GM19328 (cell line): ENCODE data around the gene CPEB3.
"Not testable (repeated sequence)": the region's sequence is repeated elsewhere in the genome, so short reads cannot be mapped to it uniquely, and the experiment has no call there.

Experiments
- ATAC-seq: cut with Tn5 transposase; IDR thresholded peaks from one replicate; pipeline ENCODE4 v1.9.1; 2021; ENCODE audit warnings: mild to moderate bottlenecking, moderate library complexity; ENCODE audit not compliant: unreplicated experiment

CPEB3 gene

DNA sequence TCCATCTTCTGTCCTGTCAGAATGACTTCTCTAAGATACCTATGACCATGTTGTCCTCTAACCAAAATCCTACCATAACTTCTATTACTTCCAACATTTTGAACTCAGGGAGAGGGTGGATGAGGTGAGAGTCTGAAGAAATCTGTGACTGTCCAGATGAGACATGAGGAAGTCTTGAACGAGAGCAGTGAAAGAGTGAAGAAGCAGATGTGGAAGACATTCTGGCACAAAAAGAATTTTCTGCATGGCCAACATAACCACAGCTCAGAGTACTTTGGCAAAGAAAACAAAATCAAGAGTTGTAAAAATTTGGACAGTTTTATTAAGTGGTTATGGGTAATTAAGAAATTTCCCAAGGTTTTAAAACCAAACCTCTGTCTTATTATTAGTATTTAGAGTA, 141.6 kb downstream of the CPEB3 start:
- ATAC-seq, result no peak

GRCh38 chr10:92146781-92147180, 144.1 kb downstream of the CPEB3 start:
- no peak for ATAC-seq

DNA sequence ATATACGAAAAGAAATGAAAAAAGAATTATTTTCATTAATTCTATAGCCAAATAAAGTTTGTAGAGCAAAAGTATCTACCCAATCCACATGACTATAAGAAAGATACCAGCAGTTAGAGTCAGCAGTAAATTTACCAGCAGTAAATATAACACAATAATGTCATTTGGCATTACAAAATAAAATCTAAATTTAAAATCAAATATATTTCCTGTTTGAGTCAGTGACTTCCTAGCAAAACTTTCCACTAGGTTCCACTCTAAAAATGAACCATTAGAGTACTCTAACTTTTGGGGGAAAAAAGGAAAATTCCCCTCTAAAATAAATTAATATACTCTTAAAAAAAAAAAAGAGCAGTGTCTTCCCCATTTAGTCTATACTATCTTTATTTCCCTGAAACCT, 144.8 kb downstream of the CPEB3 start:
- ATAC-seq, result no peak

DNA sequence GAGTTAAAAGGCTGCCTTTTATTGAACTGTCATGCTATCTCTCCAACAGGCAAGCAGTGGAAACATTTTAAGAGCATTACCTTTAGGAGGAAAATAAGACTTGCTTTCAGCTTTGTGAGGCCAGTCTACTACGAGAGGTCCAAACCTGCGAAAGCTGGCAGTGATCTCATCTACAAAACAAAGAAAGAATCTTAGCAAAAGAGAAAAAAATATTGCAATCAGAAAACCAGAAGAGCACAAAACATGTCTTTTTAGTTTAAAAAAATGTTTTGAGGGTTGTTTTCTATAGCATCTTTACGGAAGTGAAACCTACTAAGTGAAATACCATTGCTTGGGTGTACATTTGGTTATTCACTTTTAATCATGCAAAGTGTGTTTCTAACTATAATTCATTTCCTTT, 147.9 kb downstream of the CPEB3 start:
- peak; percentile 62 for ATAC-seq

DNA sequence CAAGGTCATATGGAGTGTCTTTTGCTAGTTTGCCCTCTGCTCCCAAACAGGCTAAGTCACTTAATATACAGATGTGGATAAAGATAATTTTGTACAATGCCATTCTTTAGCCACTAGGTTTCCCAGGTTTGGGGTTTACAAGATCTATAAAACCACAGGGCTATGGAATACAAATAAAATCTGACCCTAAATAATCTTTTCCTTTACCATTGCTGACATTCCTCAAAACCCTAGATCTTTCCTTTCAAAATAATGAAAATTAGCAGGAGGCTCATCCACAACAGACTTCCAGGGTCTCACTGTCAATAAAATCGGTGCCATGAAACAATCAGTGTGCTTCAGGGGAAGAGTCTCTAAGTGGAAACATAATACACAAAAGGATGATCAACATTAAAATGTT, 148.4 kb downstream of the CPEB3 start:
- no peak for ATAC-seq

DNA sequence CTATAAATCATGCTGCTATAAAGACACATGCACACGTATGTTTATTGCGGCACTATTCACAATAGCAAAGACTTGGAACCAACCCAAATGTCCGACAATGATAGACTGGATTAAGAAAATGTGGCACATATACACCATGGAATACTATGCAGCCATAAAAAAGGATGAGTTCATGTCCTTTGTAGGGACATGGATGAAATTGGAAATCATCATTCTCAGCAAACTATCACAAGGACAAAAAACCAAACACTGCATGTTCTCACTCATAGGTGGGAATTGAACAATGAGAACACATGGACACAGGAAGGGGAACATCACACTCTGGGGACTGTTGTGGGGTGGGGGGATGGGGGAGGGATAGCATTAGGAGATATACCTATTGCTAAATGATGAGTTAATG, 149.7 kb downstream of the CPEB3 start:
- not testable (repeated sequence) for ATAC-seq

DNA sequence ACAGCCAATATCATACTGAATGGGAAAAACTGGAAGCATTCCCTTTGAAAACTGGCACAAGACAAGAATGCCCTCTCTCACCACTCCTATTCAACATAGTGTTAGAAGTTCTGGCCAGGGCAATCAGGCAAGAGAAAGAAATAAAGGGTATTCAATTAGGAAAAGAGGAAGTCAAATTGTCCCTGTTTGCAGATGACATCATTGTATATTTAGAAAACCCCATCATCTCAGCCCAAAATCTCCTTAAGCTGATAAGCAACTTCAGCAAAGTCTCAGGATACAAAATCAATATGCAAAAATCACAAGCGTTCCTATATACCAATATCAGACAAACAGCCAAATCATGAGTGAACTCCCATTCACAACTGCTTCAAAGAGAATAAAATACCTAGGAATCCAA, 156.8 kb downstream of the CPEB3 start:
- ATAC-seq, result not testable (repeated sequence)

DNA sequence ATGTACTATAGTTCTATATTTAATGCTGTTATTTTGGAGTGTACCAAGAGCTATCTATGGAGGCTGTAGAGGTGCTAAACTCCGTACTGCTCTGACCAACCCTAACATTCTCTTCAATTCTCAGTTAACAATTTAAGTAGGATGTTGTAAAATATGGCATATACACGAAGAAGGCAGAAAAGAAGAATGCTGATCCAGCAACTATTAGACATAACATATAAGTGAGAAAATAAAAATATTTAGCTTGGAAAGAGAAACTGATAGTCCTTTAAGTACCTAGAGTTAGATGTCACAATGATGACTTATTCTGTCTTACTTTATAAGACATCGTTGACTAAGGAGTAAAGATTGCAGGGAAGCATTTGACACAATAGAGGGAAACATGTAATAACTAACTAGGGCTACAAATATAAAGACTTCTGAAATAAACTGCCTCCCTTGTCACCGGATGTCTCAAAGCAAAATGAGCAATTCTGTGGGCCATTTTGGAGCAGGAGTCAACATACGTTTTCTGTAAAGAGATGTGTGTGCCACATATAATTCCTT, 159.5 kb downstream of the CPEB3 start:
- no peak for ATAC-seq

- ATAC-seq, result no peak
Measured at GRCh38 chr10:92130622-92131274, 160.1 kb downstream of the CPEB3 start.

GRCh38 chr10:92126100-92126650, 164.7 kb downstream of the CPEB3 start:
- no peak for ATAC-seq

- ATAC-seq, result no peak
Measured at GRCh38 chr10:92125144-92125543, 165.7 kb downstream of the CPEB3 start.

DNA sequence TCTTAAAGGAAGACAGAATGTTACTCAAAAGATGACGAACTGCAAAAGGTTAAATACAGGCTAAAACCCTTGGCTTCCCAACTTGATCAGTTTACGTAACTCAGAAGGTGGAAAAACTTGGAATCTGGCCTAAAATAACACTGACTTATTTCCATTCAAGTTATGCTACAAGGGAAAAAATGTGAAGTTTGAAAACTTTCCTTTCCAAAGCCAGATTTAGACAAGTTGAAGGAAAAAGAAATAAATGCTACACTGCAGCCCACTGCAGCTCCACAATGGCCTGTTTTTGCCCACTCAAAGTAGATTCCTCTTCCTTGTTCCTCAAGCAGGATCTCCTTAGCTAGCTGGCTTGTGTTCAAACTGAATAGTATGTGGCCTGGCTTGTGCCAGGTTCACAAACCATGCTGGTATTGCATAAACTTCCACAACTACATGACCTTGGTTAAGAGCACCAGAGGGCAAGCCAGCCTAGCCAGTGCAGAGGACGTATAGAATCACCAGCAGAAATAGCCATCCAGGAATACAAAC, 166.2 kb downstream of the CPEB3 start:
- no peak for ATAC-seq

DNA sequence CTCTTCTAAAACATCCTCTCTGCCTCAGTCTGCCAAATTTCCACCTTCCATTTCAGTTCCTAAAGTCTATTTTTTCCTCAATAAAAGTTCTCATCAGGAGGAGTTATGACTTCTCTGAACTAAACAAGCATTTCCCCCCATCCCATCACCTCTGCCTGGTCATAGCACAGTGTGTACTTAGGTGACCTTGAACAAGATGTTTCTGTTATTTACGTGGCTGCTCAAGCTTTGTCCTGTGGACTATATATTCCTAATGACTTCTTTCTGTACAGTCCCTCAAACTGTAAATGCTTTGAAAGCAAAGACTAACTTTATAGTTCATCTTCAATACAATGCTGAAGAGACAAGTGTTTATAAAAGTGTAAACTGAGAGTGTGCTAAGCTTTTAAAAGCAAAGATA, 166.9 kb downstream of the CPEB3 start:
- no peak for ATAC-seq

- no peak for ATAC-seq
Measured at GRCh38 chr10:92122941-92123450, 167.9 kb downstream of the CPEB3 start.

- no peak for ATAC-seq
Measured at GRCh38 chr10:92121686-92122492, 169.0 kb downstream of the CPEB3 start.

DNA sequence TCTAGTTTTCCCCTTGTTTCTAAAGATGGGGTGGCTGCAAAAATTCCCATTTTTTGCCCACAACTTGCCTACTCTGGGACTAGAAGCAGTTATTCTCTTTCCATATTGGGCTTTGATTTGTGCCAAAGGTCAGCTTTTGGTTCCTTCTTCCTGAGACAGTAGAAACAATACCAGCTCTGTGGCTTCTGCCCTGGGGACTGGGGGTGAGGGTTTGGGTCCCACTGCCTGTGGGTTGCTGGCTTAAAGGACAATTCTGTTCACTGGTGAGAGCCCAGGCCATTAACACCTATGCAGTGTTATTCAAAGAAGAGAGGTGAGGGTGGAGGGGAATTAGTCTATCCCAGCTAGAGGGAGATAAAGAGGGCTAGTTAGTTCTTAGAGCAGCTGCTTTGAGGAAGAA, 171.5 kb downstream of the CPEB3 start:
- ATAC-seq, result no peak

DNA sequence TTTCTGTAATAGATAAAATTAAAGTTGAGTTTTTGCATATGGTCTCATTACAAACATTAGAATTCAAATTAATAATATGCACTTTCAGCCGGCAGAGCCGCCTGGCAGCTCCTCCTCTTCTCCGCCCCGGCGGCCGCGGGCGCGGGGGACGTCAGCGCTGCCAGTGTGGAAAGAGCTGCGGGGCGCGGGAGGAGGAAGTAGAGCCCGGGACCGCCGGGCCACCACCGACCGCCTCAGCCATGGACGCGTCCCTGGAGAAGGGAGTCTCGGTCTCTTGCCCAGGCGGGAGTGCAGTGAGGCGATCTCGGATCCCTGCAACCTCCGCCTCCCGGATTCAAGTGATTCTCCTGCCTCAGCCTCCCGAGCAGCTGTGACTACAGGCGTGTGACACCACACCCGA, 176.0 kb downstream of the CPEB3 start:
- not testable (repeated sequence) for ATAC-seq

- no peak for ATAC-seq
Measured at GRCh38 chr10:92113911-92114600, 176.8 kb downstream of the CPEB3 start.

DNA sequence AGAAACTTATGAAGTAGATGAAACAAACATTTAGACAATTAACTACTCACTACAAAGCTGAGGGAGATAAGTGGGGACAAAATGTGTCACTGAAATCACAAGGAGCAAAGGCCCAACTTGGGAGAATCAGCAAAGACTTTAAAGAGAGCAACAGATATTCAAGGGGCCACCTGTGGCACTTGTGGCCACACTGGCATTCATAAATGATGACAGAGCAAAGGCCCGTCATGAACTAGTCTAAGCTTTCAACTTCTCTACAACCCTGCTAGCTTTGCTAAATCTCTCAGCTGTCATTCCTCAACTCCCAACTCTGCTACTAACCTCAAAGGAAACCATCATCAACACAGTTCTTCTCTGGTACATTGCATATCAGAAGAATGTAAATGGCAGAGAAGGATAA, 178.4 kb downstream of the CPEB3 start:
- ATAC-seq, result no peak

- no peak for ATAC-seq
Measured at GRCh38 chr10:92111336-92111939, 179.4 kb downstream of the CPEB3 start.
